HPDE6-E6E7 (cell line): Measurements from ENCODE around the gene TM9SF3.
A peak's percentile ranks its signal among the peaks of the same experiment; 100 is the strongest.
"Not testable (repeated sequence)": the region's sequence is repeated elsewhere in the genome, so short reads cannot be mapped to it uniquely, and the experiment has no call there.

ENCODE experiments used
- DNase-seq: peaks from one replicate; pipeline ENCODE4 v3.0.0; 2011; ENCODE audit warnings: missing footprints; ENCODE audit errors: extremely low spot score

TM9SF3 gene

DNA sequence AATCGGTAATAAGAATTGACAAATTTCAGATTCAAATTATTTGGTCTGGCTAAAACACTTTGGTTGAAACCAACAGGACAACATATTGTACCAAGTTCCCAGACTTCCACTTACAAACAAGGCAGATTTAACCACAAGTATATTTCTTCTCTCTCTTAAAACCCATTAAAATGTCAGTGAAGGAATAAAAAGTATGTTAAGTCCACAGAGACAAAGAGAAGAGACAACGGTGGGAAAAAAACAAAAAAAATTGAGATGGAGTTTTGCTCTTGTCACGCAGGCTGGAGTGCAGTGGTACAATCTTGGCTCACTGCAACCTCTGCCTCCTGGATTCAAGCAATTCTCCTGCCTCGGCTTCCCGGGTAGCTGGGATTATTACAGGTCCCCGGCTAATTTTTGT is 16.3 kb downstream of the TM9SF3 start:
- no peak for DNase-seq

DNA sequence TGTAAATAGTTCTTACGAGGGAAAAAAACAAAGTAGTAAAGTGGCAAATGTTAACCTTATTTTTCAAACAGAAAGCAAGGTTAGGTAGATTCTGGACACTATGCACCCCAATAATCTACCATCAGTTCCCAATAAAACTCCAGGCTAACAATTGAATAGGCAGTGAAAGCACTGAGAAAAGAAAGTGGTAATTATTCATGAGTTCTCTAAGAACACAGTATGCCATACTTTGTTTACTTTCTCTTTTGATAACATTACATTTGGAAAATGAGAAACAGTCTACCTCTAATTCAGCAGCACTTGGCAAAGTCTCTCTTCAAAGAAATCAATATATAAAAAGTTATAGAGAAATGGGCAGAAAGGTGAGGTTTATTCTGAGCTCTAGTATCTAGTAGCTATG is 18.4 kb downstream of the TM9SF3 start:
- DNase-seq, result no peak

GRCh38 chr10:96565774-96566173 is 21.0 kb downstream of the TM9SF3 start:
- no peak for DNase-seq

GRCh38 chr10:96560966-96561887 is 25.6 kb downstream of the TM9SF3 start:
- no peak for DNase-seq

DNA sequence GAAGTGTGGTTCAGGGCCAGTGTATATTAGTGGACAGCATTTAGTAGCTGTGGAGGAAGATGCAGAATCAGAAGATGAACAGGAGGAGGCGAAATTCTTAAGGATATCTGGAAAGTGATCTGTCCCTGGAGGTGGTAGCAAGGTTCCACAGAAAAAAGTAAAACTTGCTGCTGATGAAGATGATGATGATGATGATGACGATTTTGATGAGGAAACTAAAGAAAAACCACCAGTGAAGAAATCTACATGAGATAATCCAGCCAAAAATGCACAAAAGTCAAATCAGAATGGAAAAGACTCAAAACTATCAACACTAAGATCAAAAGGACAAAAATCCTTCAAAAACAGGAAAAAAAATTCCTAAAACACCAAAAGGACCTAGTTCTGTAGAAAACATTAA is 26.3 kb downstream of the TM9SF3 start:
- DNase-seq, result no peak

GRCh38 chr10:96556003-96556402 is 30.8 kb downstream of the TM9SF3 start:
- DNase-seq, result no peak

DNA sequence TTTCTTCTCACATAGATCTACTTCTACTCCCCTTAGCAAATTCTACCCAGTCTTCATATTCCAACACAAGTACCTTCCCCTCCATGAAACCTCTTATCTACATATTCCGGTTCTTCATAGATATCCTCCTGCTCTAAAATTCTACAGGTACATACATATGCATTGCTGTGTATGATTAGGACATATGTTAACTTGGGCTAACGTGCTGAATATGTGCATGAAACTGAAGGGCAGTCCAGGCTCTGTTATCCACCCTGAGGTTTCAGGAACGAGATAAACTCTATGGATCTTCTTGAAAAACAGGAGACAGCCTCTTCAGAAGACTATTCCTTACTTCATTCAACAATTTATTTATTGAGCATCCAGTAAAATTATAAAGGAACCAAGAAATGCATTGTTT is 31.5 kb downstream of the TM9SF3 start:
- no peak for DNase-seq

DNA sequence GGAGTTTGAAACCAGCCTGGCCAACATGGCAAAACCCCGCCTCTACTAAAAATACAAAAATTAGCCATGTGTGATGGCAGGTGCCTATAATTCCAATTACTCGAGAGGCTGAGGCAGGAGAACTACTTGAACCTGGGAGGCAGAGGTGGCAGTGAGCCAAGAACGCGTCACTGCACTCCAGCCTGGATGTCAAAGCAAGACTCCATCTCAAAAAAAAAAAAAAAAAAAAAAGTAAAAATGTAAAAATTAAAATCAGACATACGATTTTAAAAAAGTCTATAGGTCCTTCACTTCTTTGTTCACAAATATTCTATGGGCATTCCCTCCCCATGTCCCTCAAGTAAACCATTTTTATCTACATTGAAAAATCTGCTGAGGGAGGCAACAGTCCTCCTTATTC is 38.2 kb downstream of the TM9SF3 start:
- DNase-seq, result no peak

DNA sequence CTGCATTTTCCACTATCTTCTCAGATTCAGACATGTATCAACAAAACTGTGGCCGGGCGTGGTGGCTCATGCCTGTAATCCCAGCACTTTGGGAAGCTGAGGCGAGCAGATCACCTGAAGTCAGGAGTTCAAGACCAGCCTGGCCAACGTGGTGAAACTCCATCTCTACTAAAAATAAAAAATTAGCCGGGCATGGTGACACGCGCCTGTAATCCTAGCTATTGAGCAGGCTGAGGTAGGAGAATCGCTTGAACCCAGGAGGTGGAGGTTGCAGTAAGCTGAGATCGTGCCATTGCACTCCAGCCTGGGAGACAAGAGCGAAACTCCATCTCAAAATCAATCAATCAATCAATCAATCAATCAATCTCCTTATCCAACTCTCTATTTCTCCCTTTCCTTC is 41.3 kb downstream of the TM9SF3 start:
- not testable (repeated sequence) for DNase-seq

- DNase-seq, result no peak
These were observed 44.9 kb downstream of the TM9SF3 start for GRCh38 chr10:96541921-96542320.

DNA sequence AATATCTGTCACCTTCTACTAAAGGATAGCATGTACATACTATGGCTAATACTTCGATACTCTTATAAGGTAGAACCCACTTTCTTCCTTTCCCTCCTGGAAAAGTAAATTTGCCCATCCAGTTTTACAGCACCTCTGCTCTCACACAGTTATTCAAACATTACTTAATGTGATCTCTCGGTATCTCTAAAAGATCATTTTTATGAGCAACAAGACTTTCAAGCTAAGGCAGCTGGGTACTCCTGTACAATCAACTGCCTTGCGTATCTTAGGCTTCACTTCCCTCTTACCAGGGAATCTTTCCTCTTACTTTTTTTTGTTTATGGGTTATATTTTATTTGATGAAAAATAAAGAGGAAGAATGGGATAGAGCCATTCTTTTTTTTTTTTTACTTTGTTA is 46.6 kb downstream of the TM9SF3 start:
- DNase-seq, result no peak

- no peak for DNase-seq
These were observed 48.1 kb downstream of the TM9SF3 start for GRCh38 chr10:96538683-96539082.

GRCh38 chr10:96536129-96536528 is 50.7 kb downstream of the TM9SF3 start:
- DNase-seq, result no peak

DNA sequence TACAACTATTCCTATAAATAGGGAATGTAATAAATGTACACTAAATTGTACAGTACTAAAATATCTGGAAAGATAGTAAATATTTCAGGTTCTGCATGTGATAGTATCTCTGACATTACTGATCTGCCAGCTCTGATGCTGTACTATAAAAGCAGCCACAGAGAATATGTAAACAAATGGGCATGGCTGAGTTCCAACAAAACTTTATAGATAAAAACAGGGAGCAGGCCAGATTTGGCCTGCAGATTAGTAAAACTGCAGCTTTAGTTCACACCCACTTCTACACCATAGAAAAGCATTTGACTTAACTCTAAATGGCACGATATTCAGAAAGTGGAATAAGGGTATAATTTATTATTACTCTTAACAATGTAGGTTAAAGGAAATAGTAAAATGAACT is 54.3 kb downstream of the TM9SF3 start:
- no peak for DNase-seq

DNA sequence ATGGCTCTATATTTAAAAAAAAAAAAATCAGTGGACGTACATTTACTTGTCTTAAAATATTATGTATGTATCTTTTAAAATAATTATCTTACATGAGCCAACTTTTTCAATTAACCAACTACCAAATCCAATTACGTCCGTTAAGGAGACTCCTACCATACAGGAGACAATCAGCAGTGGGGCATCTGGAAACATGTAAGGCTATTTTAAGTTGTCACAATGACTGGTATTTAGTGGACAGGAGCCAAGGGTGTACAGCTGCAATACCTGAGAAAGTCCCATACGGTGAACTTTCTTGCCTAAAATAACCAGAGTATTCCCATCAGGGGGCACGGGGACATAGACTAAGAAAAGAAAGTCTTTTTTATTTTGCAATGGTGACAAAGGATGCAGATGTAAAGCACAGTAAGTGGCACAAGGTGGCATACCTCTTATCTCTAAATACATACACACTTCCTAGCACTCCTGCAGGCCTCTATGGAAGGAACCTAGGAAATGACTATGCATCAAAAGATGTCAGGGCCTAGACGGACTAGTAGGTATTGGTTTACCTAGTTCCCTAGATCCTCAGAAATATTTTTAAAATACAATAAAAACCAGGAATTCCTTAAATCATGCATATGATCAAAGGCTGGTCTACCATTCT is 57.1 kb downstream of the TM9SF3 start:
- DNase-seq, result no peak

DNA sequence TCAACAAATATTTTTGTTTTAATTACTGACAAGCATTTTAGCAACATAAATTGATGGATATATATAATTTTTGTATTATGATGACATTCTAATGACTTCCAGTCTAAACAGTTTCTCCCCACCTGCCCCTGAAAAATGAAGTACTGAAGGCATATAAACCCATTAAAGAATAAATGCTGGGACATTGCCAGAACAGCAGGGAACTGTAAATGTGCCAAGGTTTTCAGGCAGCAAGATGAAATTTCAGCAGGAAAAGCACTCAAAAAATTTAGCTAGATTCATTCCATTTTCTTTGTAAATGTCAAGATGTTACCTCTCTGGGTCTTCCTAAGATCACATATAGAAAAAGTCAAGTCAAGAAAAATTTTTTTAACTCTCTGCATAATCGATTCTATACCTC is 62.1 kb downstream of the TM9SF3 start:
- no peak for DNase-seq

- DNase-seq, result no peak
These were observed 69.5 kb downstream of the TM9SF3 start for GRCh38 chr10:96517284-96517683.

DNA sequence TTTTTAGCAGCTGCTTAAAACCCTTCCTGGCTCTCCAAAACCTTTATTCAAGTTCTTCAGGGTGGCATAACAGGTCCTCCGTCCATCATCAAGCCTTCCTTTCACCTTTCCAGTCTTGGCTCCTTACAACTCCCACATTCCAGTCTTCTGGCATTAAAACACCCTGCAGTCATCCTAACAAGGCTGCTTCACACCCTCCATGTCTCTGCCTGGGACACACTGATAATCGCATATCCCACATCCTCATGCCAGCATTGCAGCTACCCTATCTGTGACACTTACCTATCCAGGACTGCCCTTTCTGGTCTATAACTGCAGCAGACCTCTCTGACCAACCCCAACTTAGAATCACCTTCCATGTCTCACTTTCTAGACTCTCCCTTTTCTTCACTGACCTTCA is 70.5 kb downstream of the TM9SF3 start:
- no peak for DNase-seq

DNA sequence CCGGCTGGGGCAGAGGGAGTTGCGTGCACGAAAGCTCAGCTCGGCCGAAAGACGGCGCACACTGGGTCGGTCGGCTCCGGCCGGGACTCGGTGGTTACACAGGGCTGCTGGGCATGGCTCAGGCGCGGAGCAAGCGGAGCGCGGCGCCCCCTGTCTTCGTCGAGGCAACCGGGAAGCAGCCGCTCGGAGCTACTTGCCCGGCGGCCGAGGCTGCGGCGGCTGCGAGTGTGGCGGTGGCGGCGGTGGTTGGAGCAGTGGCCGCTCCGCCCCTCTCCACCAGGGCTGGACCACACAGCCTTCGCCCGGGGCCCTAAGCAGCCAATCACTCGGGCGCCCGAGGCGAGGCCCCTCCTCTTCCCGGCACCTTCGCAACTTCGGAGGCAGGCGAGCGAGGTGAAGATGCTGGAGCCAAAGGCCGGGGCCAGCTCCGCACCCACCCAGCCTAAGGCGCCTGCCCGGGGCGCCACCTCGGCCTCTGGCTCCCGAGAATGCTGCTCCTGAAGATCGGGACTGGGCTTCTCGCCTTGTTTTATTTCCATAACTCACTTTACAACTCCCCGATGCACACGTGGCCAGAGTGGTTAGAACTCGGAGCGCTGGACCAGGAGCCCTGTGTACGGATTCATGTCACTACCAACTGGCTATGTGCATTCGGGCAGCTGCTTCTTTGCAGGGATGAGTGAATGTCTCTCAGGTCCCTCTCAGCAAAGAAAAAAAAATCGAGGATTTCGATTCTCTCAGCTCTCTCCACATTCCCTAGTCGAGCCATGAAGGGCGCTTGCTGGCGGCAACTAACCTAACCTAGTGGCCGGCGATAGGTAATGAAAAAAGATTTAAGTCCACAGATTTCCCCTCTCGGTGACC is 72.9 kb downstream of the TM9SF3 start, which contains the start of gene TLL2:
TLL2 (minus strand) TSS at position 229 of the 864 bp plus-strand sequence. CDS start 241 bp downstream, outside the sequence.
- peak; percentile 89 for DNase-seq

DNA sequence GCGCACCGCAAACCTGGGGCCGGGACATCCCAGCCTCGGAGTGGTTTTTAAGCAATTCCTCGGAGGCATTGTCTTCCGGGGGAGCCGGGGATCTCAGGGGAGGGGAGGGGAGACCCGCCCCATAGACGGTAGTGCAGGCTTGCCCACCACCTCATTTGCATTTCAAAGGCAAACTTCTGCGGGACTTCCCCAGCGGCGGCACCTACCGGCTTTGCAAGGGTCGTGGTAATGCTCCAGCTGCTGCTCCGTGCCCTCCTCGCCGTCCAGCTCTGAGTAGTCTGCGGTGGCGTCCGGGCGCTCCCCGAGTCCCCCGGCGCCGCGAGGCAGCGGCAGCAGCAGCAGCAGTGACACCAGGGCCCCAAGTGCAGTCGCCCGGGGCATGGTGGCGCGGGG is 73.5 kb downstream of the TM9SF3 start:
- no peak for DNase-seq

GRCh38 chr10:96512524-96513304 is 74.1 kb downstream of the TM9SF3 start:
- no peak for DNase-seq
